NCI-H774 (cell line): Measurements from ENCODE around the gene FAM78B.

Experiments
- DNase-seq: peaks from one replicate; lab custom pipeline; 2025; lab: John Stamatoyannopoulos, UW

The FAM78B gene

GRCh38 chr1:166164995-166165660, 1.7 kb downstream of the FAM78B start:
- DNase-seq: no peak

- DNase-seq: no peak
These were observed 2.2 kb downstream of the FAM78B start for GRCh38 chr1:166164646-166164994.

- DNase-seq: no peak
These were observed 7.1 kb downstream of the FAM78B start for GRCh38 chr1:166159656-166160055.

GRCh38 chr1:166156674-166157073, 10.1 kb downstream of the FAM78B start:
- DNase-seq: no peak

DNA sequence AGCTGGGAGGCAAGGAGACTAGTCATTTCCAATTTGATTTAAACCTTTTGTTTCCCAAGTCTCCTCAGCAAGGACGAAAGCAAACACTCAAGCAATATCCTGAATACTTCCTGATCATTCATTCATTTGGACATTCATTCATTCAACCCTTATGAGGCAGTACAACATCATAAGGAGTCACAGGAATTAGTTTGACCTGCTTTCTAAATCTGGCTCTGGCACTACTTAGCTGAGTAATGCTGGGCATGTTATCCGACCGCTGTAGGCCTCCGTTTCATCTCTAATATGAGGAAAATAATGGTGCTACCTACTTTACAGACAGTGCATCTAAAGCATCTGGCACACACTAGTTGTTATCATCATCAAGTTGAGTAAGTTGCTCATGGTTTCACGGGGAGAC, 11.7 kb downstream of the FAM78B start:
- no peak for DNase-seq

GRCh38 chr1:166153525-166154314, 13.1 kb downstream of the FAM78B start:
- DNase-seq: no peak

DNA sequence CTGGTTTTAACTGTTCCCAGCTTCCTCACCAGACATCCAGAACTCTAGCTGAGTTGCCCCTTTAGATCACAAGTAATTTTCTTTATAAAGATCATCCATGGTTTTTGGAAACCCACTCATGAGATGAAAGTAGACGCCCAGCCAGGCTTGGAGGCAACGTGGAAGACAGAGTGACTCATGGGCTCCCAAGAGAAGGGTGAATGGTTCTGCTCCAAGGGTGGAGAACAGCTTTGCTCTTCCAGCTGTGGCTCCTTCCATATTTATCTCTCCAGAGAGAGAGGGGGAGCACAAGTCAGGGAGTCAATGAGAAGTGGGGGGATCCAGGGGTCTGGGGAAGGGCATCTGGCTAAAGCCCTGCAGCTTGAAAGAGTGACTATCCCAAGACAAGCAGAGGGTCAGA, 13.8 kb downstream of the FAM78B start:
- no peak for DNase-seq

DNA sequence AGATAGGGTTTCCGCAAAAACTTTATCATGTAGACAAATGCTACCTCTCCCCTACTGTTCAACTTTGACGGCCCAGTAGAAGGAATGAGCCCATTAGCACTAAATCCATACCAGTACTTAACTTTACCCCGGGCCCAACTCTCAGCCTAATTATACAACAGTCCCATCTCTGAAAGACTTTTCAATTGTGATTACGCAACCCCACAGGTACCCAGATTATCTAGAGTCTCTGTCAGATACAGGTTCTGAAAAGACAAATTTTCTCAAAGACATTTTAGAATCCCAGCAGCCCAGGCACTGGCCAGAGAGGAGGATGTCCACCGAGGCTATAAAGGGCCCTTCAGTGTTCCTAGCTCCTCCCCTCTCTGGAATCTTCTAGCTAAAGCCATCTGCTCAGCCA, 15.0 kb downstream of the FAM78B start:
- DNase-seq: no peak

- DNase-seq: no peak
These were observed 21.3 kb downstream of the FAM78B start for GRCh38 chr1:166145499-166145898.

- no peak for DNase-seq
These were observed 24.8 kb downstream of the FAM78B start for GRCh38 chr1:166141969-166142368.

GRCh38 chr1:166140251-166140650, 26.6 kb downstream of the FAM78B start:
- no peak for DNase-seq

- DNase-seq: no peak
These were observed 27.1 kb downstream of the FAM78B start for GRCh38 chr1:166139735-166140134.

- DNase-seq: no peak
These were observed 30.0 kb downstream of the FAM78B start for GRCh38 chr1:166136699-166137401.

DNA sequence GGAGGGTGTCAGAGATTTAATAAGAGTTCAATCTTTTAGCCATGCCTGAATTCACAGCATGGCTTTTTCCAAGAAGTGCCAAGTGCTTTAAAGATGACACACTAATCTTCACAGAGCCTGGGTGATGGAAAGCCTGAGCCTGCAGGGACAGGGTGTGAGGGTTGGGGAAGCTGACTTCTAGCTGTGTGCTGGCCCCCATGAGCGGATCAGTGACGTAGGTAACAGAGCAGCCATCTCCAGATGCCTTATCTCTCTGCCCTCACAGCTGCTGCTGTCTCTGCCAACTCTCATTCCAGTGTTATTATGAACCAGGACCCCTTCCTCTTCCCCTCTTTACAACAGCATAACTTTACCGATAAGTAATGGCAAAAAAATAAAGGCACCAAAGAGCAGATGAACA, 30.6 kb downstream of the FAM78B start:
- no peak for DNase-seq

GRCh38 chr1:166133857-166134256, 32.9 kb downstream of the FAM78B start:
- DNase-seq: no peak

DNA sequence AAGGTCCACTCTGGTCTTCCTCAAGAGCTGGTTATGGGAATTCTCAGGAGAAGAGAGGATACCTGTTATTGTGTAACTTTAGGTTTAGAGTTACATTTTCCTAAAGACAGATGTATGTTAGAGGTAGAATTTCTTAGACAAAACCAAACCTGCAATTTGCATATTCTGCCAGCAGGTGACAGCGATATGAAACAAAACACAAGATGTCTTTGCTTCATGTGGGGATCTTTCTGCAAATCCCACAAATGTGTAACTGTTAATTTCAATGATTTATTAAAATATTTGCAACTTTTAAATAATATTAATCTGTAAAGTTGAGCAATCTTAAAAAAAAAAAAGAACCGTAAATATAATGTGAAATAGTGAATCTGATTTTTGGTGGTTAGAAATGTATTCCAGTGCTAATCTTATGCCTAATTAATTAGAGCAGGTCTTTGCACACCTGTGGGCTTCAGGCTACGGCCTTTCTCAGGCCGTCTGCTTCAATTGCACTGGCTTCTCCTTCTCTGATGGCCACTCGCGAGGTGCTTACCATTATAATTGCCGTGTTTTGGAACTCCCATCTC, 33.4 kb downstream of the FAM78B start:
- no peak for DNase-seq

DNA sequence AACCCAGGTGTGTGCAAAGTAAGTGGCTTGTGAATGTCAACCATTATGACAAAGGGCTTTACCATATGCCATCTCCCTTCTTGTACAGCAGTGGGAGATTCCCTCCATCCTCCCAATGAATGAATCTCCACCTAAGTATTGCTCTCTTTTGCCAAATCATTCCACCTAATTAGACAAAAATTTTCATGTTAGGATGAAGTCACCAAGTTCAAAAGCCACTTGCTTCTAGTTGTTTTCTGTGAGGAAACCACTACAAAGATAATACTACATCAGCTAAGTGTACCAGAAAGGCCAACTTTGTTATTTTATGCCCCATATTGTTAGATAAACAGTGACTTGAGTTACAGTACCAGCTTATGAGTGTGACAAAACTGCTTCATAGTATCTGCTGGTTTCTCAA, 34.3 kb downstream of the FAM78B start:
- no peak for DNase-seq

DNA sequence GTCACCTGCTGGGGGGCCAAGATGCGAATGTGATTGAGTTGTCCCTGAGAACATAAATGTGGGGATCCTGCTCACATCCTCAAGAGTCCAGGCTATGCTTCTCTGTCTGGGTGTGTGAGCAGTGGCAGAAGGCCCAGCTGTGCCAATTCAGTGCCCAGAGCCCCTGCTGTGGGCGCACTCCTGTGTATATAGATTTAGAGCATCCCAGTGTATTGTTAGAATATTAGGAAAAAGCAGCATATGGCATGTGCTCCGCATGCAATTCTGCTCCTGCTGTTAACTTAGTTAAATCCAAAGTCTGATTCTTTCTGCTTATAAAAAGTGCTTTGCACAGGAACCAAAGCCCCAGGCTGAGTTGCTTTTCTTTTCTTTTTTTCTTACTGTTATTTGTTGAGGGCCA, 37.8 kb downstream of the FAM78B start:
- DNase-seq: no peak

DNA sequence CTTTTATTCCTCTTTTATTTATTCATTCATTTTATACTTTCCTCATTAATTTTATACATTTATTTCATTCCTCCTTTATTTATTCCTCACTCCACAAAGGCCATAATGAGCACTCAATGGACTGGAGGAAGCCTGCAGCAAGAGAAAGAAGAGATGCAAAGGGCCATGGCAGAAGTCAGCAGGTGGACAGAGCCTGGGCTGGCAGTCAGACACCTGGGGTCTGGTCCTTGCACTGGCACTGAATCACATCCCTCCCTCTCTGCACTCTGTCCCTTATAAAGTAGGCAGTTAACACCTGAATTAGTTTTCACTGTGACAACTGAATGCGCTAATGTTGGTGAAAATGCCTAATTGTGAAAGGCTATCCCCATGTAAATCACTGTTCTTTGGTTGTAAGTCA, 38.6 kb downstream of the FAM78B start:
- DNase-seq: no peak

DNA sequence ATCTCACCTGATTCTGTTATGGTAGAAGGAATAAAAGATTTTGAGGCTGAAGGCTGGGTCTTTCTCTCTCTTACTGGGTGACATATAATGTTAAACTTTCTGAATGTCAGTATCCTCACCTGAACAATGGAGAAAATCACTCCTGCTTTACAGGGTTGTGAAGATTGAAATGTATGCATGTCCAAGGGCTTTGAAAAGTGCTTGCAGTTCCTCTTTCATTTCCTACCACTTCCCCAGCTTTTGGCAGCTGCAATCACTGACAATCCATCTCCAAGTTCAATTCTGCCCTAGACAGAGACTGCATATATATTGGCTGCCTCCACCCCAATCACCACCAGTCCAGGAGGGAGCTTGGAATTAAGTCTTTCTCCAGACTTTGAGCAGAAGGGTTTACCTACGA, 39.8 kb downstream of the FAM78B start:
- DNase-seq: no peak

DNA sequence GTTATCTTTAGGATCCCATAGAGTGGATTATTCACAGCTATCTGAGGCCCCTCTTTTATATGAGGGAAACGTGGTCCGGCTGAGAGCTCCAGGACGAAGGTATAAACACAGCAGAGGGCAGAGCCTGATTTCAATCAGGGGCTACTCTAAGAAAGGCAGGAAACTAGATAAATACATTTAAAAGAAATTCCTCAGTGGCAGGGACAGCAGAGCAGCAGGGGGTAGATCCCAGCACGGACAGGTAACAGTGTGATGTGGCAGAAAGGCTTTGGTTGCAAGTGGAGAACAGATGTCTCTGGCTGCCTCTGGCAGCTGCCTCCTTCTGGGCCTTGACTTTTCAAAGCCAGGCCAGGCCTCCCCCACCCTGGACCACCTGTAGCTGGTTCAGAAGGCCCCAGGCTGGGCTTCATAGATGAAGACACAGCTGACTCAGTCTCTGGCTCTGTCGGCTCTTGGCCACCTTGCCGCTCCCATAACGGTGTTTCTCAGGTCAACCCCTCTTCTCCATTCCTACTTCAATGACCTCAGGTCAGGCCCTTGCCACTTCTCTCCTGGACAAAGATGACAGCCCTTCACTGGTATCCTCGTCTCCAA, 43.8 kb downstream of the FAM78B start:
- no peak for DNase-seq

DNA sequence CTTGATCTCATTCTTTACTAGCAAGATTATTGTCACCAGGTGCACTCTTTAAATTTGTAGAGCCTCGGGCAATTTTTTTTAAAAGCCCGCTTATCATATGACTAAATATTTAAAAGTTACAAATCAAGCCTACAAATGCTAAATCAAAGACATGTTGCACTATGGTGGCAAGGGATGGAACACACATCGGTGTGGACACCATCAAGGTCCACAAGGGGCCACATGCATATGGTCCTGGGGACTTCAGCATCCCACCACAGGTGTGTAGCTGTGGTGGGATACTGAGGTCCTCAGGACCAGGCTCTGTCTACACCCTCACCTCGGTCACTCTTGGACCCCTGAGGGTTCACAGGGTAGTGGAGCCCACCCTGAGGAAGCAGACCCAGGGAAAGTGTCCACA, 45.8 kb downstream of the FAM78B start:
- no peak for DNase-seq

- no peak for DNase-seq
These were observed 46.5 kb downstream of the FAM78B start for GRCh38 chr1:166120281-166120680.
